C1 segment of cervical spinal cord (tissue), 14 donors: ENCODE measurements around the gene QKI.

Source experiments
- DNase-seq, 14 donors: peaks; one replicate each; lab custom pipeline; 2025; lab: John Stamatoyannopoulos, UW

QKI gene

GRCh38 chr6:163531122-163531521 is 116.6 kb downstream of the QKI start:
- no peak for DNase-seq

GRCh38 chr6:163532526-163533078 is 118.1 kb downstream of the QKI start:
- no peak for DNase-seq

DNA sequence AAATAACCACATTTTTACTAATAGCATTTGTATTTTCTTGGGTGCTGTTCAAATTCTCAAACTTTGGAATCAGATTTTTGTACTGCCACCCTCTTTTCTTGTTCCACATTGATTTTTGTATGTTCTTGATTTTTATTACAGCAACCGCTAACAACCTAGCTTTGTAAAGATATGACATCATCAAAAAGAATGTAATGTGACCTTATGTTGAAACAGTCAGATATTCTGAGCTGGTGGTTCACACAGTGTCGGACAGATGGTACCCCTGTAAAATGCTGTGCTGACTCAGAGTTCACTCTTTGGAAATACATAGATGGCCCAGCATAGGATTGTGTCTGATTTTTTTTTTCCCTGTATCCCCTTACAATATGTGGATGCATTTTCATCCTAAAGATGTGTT is 118.9 kb downstream of the QKI start:
- DNase-seq: no peak

- DNase-seq: no peak
Measured at GRCh38 chr6:163536770-163537169, 122.3 kb downstream of the QKI start.

- DNase-seq: no peak
Measured at GRCh38 chr6:163538331-163538730, 123.8 kb downstream of the QKI start.

GRCh38 chr6:163539101-163539762 is 124.7 kb downstream of the QKI start:
- no peak for DNase-seq

DNA sequence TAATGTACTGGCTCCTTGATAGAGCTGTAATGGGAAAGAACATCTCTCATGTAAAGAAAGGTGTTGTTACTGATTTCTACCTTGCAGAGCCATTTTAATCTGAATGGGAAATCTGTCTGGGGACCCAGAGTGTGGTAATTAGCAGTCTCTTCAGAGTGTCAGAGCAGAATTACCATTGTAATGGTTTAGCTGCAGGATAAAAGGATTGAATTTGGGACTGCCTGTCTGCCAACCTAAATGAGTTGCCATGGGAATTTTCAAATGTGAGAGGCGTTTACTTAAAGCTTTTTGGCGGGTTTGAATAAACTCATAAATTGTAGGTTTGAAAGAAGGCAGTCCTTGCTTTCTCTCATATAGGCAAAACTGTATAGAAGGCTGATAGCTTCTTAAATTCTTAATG is 128.8 kb downstream of the QKI start:
- DNase-seq: no peak

- DNase-seq: no peak
Measured at GRCh38 chr6:163545370-163545769, 130.9 kb downstream of the QKI start.

- DNase-seq: no peak
Measured at GRCh38 chr6:163547287-163547686, 132.8 kb downstream of the QKI start.

- no peak for DNase-seq
Measured at GRCh38 chr6:163548624-163549023, 134.1 kb downstream of the QKI start.

GRCh38 chr6:163554032-163554431 is 139.5 kb downstream of the QKI start:
- no peak for DNase-seq

GRCh38 chr6:163554663-163555062 is 140.1 kb downstream of the QKI start:
- DNase-seq: no peak

- no peak for DNase-seq
Measured at GRCh38 chr6:163559661-163560060, 145.1 kb downstream of the QKI start.

DNA sequence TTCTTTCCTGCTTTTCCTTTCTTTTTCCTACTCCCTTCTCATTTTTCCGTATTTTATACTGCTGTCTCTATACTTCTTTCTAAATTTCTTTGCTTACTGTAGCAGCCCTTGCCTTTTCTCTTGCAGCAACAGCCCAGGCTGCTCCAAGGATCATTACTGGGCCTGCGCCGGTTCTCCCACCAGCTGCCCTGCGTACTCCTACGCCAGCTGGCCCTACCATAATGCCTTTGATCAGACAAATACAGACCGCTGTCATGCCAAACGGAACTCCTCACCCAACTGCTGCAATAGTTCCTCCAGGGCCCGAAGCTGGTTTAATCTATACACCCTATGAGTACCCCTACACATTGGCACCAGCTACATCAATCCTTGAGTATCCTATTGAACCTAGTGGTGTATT is 148.8 kb downstream of the QKI start:
- peak in 1 of 14 donors; percentile 13 for DNase-seq

DNA sequence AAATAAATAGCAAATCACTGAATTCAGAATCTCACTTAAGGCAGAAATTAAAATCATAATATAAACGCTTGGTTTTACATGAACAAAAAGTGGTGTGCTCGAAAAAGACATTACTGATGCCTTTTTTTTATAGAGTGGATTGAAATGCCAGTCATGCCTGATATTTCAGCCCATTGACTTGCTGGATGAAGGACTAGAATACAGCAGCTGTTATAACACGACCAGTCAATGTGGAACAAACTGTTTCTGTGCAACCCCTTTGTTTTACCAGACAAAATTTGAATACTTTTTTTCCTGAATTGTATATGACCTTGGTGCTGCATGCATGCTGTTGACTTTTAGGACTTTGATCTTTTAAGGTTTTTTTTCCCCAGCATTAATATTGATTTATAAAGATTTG is 150.0 kb downstream of the QKI start:
- no peak for DNase-seq

- no peak for DNase-seq
Measured at GRCh38 chr6:163565140-163565539, 150.6 kb downstream of the QKI start.

- DNase-seq: no peak
Measured at GRCh38 chr6:163566056-163566455, 151.5 kb downstream of the QKI start.

DNA sequence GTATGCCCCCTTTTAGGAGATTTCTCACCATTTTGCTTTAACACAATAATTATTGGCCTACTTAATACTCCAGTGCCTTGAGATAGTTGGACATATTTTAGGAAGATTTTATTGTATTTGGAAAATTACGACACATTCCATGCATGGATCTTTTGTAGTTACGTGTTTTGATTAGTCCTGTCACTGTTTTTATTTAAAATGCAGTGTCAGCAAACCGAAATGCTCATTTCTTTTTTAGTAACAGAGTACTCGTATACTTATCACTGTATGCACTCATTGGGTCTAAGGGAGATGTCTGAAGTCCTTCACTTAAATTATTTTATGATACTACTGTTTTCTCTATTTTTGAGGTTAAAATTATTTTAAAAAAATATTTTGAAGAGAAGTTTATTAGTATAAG is 153.8 kb downstream of the QKI start:
- DNase-seq: no peak

- no peak for DNase-seq
Measured at GRCh38 chr6:163570579-163571231, 156.2 kb downstream of the QKI start.

GRCh38 chr6:163571730-163572129 is 157.2 kb downstream of the QKI start:
- DNase-seq: no peak

- DNase-seq: no peak
Measured at GRCh38 chr6:163572612-163573011, 158.1 kb downstream of the QKI start.

DNA sequence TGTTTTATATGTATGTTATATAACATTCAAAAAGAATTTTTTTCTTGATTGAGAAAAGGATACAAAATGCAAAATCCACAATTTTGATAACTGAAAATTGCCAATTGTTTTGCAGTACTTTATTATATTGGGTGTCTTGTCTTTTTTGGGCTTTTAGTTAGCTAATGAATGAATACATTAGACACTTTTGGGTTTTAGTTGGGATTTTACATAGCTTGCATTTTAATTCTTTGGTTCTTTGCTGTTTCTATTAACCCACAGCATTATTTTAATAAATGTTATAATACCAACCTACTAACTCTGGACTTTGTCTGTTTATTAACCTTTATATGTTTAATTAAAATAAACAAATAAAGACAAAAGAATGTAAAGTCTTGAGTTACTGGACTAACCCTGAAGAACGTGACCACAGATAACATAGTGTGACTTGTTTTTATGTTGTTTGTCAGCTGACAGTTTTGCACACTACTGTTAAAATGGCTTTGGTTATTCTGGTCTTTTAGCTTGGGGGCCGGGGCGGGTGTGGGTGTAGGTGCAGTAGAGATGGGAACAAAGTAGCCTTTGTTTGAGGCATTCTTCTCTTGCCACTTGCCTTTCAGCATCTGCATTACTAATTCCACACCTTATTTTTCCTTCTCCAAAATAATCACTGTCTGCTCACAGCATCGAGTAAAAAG is 159.1 kb downstream of the QKI start:
- DNase-seq: no peak

GRCh38 chr6:163576114-163576513 is 161.6 kb downstream of the QKI start:
- no peak for DNase-seq
